ENCODE results near the gene PTPRT.

PTPRT gene

DNA sequence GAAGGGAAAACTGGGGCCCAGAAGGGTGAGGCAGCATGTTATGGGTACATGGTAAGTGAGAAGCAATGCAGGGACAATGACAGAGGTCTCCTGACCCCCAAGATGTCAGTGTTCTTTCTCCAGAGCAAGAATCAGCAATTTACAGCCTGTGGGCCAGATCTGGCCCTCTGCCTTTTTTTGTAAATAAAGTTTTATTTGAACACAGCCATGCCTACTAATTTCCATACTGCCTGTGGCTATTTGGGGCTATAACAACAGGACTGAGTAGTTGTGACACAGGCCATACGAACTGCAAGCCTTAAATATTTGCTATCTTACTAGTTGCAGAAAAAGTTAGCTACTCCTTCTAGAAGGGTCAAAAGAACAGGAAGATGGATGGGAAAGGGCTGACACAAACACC is 52.5 kb downstream of the PTPRT start:
- no peak for TF ChIP-seq RAD21 (IDR thresholded peaks at IDR 0.05; ENCODE audit: low read depth)
- TF ChIP-seq TCF12 (IDR thresholded peaks at IDR 0.05; ENCODE audit: low read depth), result no peak
- no peak for TF ChIP-seq FOXM1 (IDR thresholded peaks at IDR 0.05; ENCODE audit: borderline replicate concordance, low read depth)
- TF ChIP-seq NFIC (IDR thresholded peaks at IDR 0.05), result no peak

GRCh38 chr20:43124241-43124640 is 65.5 kb downstream of the PTPRT start:
- no peak for TF ChIP-seq TCF12 (IDR thresholded peaks at IDR 0.05; ENCODE audit: low read depth)
- no peak for TF ChIP-seq NFIC (IDR thresholded peaks at IDR 0.05)
- TF ChIP-seq EP300 (IDR thresholded peaks at IDR 0.05; ENCODE audit: borderline replicate concordance), result no peak

DNA sequence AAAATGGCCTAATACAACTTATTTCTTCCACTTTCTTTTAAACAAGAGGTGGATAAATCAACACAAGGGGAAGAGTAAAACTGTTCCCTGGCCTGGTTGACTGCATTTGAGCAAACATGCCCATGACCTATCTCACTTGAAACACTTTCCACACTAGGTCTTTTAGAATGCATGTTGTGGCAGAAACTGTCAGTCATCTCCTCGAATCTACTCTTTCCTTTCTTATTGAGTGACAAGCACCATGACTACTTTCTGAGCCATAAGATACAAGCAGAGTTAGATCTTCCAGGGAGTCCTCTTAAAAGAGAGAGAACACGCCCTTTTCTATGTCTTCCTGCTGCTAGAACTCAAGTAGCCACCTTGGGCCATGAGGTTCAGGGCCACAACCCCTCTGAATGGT is 66.5 kb downstream of the PTPRT start:
- no peak for TF ChIP-seq NFIC (IDR thresholded peaks at IDR 0.05)
- TF ChIP-seq CEBPB (IDR thresholded peaks at IDR 0.05), result no peak
- TF ChIP-seq, protein P1, sequence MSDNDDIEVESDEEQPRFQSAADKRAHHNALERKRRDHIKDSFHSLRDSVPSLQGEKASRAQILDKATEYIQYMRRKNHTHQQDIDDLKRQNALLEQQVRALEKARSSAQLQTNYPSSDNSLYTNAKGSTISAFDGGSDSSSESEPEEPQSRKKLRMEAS (IDR thresholded peaks at IDR 0.05), result no peak
- TF ChIP-seq, protein P2, sequence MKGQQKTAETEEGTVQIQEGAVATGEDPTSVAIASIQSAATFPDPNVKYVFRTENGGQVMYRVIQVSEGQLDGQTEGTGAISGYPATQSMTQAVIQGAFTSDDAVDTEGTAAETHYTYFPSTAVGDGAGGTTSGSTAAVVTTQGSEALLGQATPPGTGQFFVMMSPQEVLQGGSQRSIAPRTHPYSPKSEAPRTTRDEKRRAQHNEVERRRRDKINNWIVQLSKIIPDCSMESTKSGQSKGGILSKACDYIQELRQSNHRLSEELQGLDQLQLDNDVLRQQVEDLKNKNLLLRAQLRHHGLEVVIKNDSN (IDR thresholded peaks at IDR 0.05), result no peak
- TF ChIP-seq RAD21 (IDR thresholded peaks at IDR 0.05; ENCODE audit: low read depth), result no peak
- TF ChIP-seq TCF12 (IDR thresholded peaks at IDR 0.05; ENCODE audit: low read depth), result no peak
- TF ChIP-seq ZBTB7A (IDR thresholded peaks at IDR 0.05; ENCODE audit: low read depth), result no peak
- TF ChIP-seq TEAD4 (IDR thresholded peaks at IDR 0.05), result no peak
- TF ChIP-seq EGR1 (IDR thresholded peaks at IDR 0.05), result no peak
- TF ChIP-seq EP300 (IDR thresholded peaks at IDR 0.05; ENCODE audit: borderline replicate concordance), result no peak
- no peak for TF ChIP-seq REST (IDR thresholded peaks at IDR 0.05; ENCODE audit: low read depth)
- no peak for TF ChIP-seq FOXM1 (IDR thresholded peaks at IDR 0.05; ENCODE audit: borderline replicate concordance, low read depth)

- TF ChIP-seq TEAD4 (IDR thresholded peaks at IDR 0.05) (no peak), TCF12 (IDR thresholded peaks at IDR 0.05; ENCODE audit: low read depth) (no peak), FOXM1 (IDR thresholded peaks at IDR 0.05; ENCODE audit: borderline replicate concordance, low read depth) (no peak), CREB1 (IDR thresholded peaks at IDR 0.05; ENCODE audit: low read depth) (no peak), EGR1 (IDR thresholded peaks at IDR 0.05) (no peak), ZBTB7A (IDR thresholded peaks at IDR 0.05; ENCODE audit: low read depth) (no peak), REST (IDR thresholded peaks at IDR 0.05; ENCODE audit: low read depth) (no peak), YY1 (IDR thresholded peaks at IDR 0.05; ENCODE audit: low read depth) (no peak), EP300 (IDR thresholded peaks at IDR 0.05; ENCODE audit: borderline replicate concordance) (no peak), TAF1 (IDR thresholded peaks at IDR 0.05; ENCODE audit: low read depth) (no peak), CEBPB (IDR thresholded peaks at IDR 0.05) (no peak), NFIC (IDR thresholded peaks at IDR 0.05) (no peak), RAD21 (IDR thresholded peaks at IDR 0.05; ENCODE audit: low read depth) (no peak)
- TF ChIP-seq, protein P2 (IDR thresholded peaks at IDR 0.05), result no peak
- TF ChIP-seq, protein P1 (IDR thresholded peaks at IDR 0.05), result no peak
Measured at GRCh38 chr20:43119720-43120119, 70.0 kb downstream of the PTPRT start.

- TF ChIP-seq TEAD4 (IDR thresholded peaks at IDR 0.05) (no peak), EGR1 (IDR thresholded peaks at IDR 0.05) (no peak), ZBTB7A (IDR thresholded peaks at IDR 0.05; ENCODE audit: low read depth) (no peak), TCF12 (IDR thresholded peaks at IDR 0.05; ENCODE audit: low read depth) (no peak), CEBPB (IDR thresholded peaks at IDR 0.05) (no peak), CREB1 (IDR thresholded peaks at IDR 0.05; ENCODE audit: low read depth) (no peak), YY1 (IDR thresholded peaks at IDR 0.05; ENCODE audit: low read depth) (no peak), FOXM1 (IDR thresholded peaks at IDR 0.05; ENCODE audit: borderline replicate concordance, low read depth) (no peak), REST (IDR thresholded peaks at IDR 0.05; ENCODE audit: low read depth) (no peak), NFIC (IDR thresholded peaks at IDR 0.05) (no peak)
- TF ChIP-seq, protein P1 (IDR thresholded peaks at IDR 0.05), result no peak
Measured at GRCh38 chr20:43102394-43102793, 87.3 kb downstream of the PTPRT start.

Data from Ishikawa (cell line).